HG03575 (cell line): ENCODE results near the gene TWSG1.
"Not testable (repeated sequence)": the region's sequence is repeated elsewhere in the genome, so short reads cannot be mapped to it uniquely, and the experiment has no call there.

Experiments
- ATAC-seq: cut with Tn5 transposase; IDR thresholded peaks from one replicate; pipeline ENCODE4 v1.9.1; 2021; ENCODE audit not compliant: unreplicated experiment, insufficient number of reproducible peaks, low FRiP score; ENCODE audit errors: extremely low read depth

Gene TWSG1

GRCh38 chr18:9418047-9418690, 83.6 kb downstream of the TWSG1 start:
- ATAC-seq: no peak

- no peak for ATAC-seq
These were observed 85.5 kb downstream of the TWSG1 start for GRCh38 chr18:9419956-9420631.

DNA sequence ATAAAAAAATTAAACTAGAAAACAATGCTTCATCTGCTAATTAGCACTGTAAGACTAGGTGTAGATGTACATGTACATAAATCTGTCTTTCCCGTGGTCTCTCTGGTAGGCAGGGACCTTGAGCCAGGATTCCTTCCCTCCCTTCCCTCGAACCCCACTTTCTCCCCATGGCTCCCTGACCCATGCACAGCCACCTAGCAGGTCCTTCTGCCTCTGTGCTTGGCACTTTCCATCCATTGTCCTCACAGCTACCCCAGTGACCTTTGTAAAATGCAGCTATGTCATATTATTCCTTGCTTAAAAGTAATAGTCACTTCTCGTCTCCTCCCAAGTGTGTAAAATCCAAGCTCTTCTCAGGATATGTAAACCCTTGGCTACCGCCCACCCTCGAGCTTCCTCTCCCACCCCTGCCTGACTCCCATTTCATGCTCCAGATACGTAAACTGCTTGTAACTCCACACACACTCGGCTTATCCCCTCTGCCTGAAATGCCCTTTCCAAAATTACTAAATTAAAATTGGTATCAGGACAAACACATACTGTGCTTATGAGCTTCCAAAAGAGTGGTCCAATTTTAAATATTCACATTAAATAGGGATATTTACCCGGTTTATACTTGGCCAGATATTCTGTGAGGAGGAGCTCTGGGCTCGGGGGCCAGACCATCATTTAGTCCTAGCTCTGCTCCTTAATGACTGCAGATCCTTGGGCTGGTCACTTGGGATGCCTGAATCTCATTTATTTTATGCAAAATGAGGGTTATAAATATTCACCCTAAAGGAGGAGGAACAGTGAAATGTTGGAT, 86.7 kb downstream of the TWSG1 start:
- no peak for ATAC-seq

DNA sequence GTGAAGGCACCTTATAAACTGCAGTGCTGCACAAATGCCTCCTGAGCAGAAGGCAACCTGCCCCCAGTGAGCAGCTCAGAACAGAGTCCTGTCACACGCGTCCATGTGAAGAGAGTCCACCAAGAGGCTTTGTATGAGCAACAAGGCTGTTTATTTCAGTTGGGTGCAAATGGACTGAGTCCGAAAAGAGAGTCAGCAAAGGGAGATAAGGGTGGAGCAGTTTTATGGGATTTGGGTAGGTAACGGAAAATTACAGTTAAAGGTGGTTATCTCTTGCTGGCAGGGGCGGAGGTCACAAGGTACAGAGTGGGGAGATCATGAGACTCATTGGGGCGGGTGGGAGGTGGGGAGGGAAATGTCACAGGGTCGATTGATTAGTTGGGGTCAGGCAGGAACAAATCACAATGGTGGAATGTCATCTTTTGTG, 87.3 kb downstream of the TWSG1 start:
- ATAC-seq: no peak

DNA sequence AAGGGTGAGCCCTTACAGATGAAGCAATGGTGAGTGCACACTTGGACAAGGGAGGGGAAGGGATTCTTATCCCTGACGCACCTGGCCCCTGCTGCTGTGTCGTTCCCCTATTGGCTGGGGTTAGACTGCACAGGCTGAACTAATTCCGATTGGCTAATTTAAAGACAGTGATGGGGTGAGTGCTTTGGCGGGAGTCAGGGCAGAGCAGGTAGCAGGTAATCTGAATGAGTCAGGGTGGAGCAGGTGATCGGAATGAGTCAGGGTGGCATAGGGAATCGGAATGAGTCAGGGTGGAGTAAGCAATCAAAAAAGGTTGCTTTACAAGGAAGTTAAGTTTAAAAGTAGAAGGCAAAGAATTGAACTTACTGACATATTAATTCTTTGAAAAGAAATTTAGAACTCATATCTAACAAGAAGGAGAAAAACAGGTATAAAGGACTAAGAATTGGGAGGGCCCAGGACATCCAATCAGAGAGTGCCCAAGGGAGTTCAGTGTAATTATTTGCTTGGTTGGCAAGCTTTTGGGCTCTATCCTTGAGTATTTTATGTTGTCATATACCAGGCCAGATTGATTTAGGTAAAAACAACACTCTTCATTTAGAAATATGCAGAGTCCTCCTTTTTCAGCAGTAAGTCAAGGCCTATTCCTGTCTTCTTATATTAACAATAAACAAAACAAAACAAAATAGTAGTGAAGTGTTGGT, 88.4 kb downstream of the TWSG1 start:
- ATAC-seq: no peak

GRCh38 chr18:9423648-9424047, 89.1 kb downstream of the TWSG1 start:
- ATAC-seq: not testable (repeated sequence)

- ATAC-seq: not testable (repeated sequence)
These were observed 89.7 kb downstream of the TWSG1 start for GRCh38 chr18:9424235-9424634.

GRCh38 chr18:9426753-9427152, 92.2 kb downstream of the TWSG1 start:
- no peak for ATAC-seq

GRCh38 chr18:9428301-9428706, 93.7 kb downstream of the TWSG1 start:
- ATAC-seq: no peak

DNA sequence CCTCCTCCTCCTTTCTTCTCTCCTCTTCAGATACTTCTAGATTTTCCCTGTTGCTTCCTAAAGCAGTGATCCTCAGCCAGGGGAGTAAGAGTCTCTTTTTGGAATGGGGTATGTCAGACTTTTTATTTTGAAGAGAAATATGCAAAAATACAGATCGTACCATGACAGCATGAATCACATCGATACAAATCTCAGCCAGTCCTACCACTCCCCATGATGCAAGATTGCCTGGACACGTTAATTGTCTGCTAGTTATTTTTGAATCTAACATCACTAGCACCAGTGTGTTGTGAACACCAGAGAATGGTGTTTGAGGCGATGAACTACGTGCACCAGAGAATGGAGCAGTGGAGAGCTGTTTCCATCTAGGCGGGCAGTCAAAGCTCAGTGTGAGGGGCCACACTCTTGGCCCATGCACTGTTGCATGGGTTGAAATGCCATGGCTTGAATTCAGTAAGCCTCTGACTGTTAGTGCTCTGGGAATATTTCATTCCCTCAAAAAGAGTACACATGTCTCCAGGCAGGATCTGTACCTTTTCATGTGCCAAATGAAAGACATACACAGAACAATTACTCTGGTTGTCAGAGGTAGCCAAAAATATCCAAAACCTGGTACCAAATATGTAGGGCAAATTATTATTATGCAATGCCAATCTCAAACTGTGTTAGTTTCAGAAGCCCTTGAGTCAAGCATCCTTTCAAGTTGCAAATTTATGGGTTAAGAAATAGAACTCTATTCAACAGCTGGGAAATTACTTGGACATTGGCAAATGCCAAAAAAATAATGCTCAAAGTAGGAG, 94.5 kb downstream of the TWSG1 start:
- no peak for ATAC-seq

- ATAC-seq: no peak
These were observed 95.1 kb downstream of the TWSG1 start for GRCh38 chr18:9429662-9429993.

GRCh38 chr18:9430315-9430714, 95.7 kb downstream of the TWSG1 start:
- not testable (repeated sequence) for ATAC-seq

DNA sequence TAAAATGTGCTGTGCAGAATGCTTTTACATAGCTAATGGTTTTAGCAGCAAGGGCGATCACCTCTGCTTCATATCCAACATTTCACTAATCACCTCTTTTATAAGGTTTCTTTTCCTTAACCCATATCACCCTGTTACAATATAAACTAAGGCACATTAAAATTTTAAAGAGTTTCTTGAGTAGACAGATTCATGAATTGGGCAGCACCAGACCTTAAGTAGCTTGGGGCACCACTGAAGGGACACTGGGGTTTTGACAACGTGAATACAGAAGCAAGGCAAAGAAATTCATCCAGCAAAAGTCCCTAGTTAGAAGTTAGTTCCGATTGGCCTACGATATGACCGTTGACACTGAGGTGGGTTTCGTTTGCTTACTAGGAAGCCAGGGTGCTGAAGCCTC, 96.7 kb downstream of the TWSG1 start:
- ATAC-seq: no peak

DNA sequence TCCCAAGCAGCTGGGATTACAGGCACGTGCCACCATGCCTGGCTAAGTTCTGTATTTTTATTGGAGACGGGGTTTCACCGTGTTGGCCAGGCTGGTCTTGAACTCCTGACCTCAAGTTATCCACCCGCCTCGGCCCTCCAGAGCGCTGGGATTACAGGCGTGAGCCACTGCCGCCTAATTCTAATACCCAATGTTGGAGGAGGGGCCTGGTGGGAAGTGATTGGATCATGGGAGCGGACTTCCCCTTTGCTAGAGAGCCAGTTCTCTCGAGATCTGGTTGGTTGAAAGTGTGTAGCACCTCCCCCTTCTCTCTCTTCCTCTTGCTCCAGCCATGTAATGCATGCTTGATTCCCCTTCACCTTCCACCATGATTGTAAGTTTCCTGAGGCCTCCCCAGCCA, 98.5 kb downstream of the TWSG1 start:
- not testable (repeated sequence) for ATAC-seq

DNA sequence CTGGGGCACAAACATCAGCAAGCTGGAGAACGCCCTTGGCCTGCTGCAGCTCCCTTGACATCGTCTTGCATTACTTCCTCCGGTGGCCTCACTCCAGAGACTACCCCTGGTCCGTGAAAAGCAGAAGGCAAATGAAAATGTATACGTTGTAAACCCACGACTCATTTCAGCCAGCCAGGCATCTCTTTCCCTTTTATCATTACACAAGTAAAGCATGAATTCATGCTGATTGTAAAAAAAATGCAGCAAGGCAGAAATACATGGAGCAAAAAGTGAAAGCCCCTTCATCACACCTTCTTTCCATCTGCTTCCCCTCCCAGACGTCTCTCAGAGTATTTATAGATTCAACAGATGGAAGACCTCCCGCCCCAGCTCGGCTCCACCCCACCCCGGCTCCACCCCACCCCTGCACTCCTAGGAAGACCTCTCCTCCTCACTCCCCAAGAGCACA, 99.1 kb downstream of the TWSG1 start:
- ATAC-seq: no peak

- ATAC-seq: no peak
These were observed 99.6 kb downstream of the TWSG1 start for GRCh38 chr18:9434122-9434701.

GRCh38 chr18:9435041-9435440, 100.5 kb downstream of the TWSG1 start:
- no peak for ATAC-seq

DNA sequence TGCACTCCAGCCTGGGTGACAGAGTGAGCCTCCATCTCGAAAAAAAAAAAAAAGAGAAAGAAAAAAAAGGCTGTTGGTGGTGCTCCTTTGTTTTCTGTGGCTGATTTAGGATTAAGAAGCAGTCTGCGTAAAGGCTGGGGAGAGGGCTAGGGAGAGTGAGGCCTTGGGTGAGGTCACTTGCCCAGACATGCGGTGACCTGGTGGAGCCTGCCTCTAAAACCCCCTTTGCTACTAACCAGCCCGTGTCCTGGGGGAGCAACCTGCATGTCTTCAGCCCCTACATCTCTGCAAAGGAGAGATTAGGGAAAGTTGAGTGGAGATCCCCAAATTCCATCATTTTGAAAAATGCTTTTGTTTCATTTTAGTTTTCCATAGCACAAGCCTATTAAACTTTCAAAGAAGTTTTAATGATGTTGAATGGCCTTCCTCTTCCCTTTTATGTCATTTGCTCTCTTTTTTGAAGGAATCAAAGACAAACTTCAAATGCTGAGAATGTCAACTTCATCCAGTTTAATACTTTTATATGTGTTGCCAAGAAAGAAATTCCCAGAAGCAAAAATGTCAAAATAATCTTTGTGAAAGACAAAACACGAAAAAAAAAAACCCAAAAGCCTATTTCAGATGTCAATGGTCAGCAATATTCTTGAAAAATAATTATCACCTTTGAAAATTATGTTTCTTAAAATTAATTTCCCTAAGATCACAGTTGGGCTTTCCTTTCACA, 101.8 kb downstream of the TWSG1 start:
- no peak for ATAC-seq
